Endothelial cell of umbilical vein (primary cell): ENCODE data around the gene CCDC185.

ENCODE experiments used
- CTCF ChIP-seq, 2 donors: IDR thresholded peaks; 1 replicate in 1 of 2; 2 replicates in 1 of 2; pipeline ENCODE4 v1.5.1; 2011; ENCODE audit warnings: low read length in 2 of 2, mild to moderate bottlenecking in 2 of 2, moderate library complexity in 2 of 2, control low read depth in 1 of 2, inconsistent platforms in 1 of 2, low read depth in 1 of 2; ENCODE audit not compliant: insufficient read depth in 1 of 2; ENCODE audit errors: extremely low read depth in 1 of 2
- EZH2 ChIP-seq: IDR thresholded peaks from 2 replicates; pipeline ENCODE4 v1.6.1; 2012; ENCODE audit warnings: borderline replicate concordance, low read depth, mild to moderate bottlenecking, moderate library complexity, low read length, inconsistent platforms; ENCODE audit not compliant: severe bottlenecking
- JUN ChIP-seq: IDR thresholded peaks from 2 replicates; pipeline ENCODE4 v1.6.1; 2011; ENCODE audit warnings: borderline replicate concordance, low read depth; ENCODE audit not compliant: insufficient read length, insufficient read depth
- MAX ChIP-seq: IDR thresholded peaks from 2 replicates; pipeline ENCODE4 v1.6.1; 2011; ENCODE audit not compliant: insufficient read depth, insufficient read length
- POLR2A ChIP-seq: IDR thresholded peaks from 2 replicates; pipeline ENCODE4 v1.6.1; 2012; ENCODE audit warnings: low read depth, mild to moderate bottlenecking, control low read depth, low read length
- POLR2AphosphoS5 ChIP-seq: IDR thresholded peaks from 2 replicates; pipeline ENCODE4 v1.6.1; 2012; ENCODE audit warnings: low read depth, mild to moderate bottlenecking, control low read depth, low read length, moderate library complexity; ENCODE audit not compliant: insufficient read depth

- TF ChIP-seq CTCF (IDR thresholded peaks at IDR 0.05; ENCODE audit: extremely low read depth in 1 of 2, insufficient read depth in 1 of 2, low read depth in 1 of 2, low read length in 2 of 2) (no peak), POLR2A (no peak), MAX (no peak), POLR2AphosphoS5 (no peak), EZH2 (no peak), JUN (no peak)
These were observed 42.8 kb upstream of the CCDC185 start for GRCh38 chr1:223350361-223350908.
